HEK293 (cell line): ENCODE results near the gene MCM5.

Experiments used
- CTCF ChIA-PET: fragments of 350-600 bp; formaldehyde crosslinking; extraction: SDS; loops from one replicate; lab custom pipeline; 2021; ENCODE audit warnings: antibody characterized with exemption; lab: Yijun Ruan, JAX
- POLR2A ChIA-PET: fragments of 300-600 bp; formaldehyde crosslinking; extraction: SDS; loops from one replicate; lab custom pipeline; 2020; ENCODE audit warnings: antibody characterized with exemption, inconsistent platforms; lab: Yijun Ruan, JAX
- H3K27ac ChIP-seq: fragments of 200-500 bp; sonication (Bioruptor generic); 2 replicates; pipeline ENCODE4 v1.5.1; 2014; ENCODE audit warnings: low read depth, low read length, control low read depth, inconsistent platforms; ENCODE audit errors: extremely low read depth
- H3K36me3 ChIP-seq, 2 experiments: fragments of 200-500 bp in 1 of 2; sonication (Bioruptor generic) in 1 of 2; 1 replicate in 1 of 2; 2 replicates in 1 of 2; pipeline ENCODE4 v1.5.1; 2014 to 2017; ENCODE audit warnings: inconsistent platforms in 2 of 2, low read length in 2 of 2; ENCODE audit not compliant: control insufficient read depth in 2 of 2, insufficient read depth in 1 of 2
- H3K4me1 ChIP-seq: fragments of 200-500 bp; sonication (Bioruptor generic); 2 replicates; pipeline ENCODE4 v1.5.1; 2014; ENCODE audit warnings: mild to moderate bottlenecking, low read length, inconsistent platforms; ENCODE audit not compliant: control insufficient read depth, insufficient read depth
- H3K4me3 ChIP-seq: 2 replicates; pipeline ENCODE4 v1.5.1; 2011; ENCODE audit warnings: low read depth, mild to moderate bottlenecking, control low read depth, low read length, moderate library complexity
- H3K9me3 ChIP-seq: fragments of 200-500 bp; sonication (Bioruptor generic); 2 replicates; pipeline ENCODE4 v1.5.1; 2014; ENCODE audit warnings: low read depth, low read length, inconsistent platforms; ENCODE audit not compliant: control insufficient read depth, insufficient read depth
- CTCF ChIP-seq: fragments of 450-650 bp; formaldehyde crosslinking; IDR thresholded peaks from 2 replicates; pipeline ENCODE4 v1.5.1; 2016; ENCODE audit warnings: missing biosample characterization, missing genetic modification characterization
- GLI4 ChIP-seq: fragments of 450-650 bp; formaldehyde crosslinking; IDR thresholded peaks from 2 replicates; pipeline ENCODE4 v1.5.1; 2016; ENCODE audit warnings: missing biosample characterization, missing genetic modification characterization
- HIC1 ChIP-seq: fragments of 450-650 bp; formaldehyde crosslinking; IDR thresholded peaks from 2 replicates; pipeline ENCODE4 v1.5.1; 2016; ENCODE audit warnings: missing biosample characterization, missing genetic modification characterization
- PRDM4 ChIP-seq: fragments of 450-650 bp; formaldehyde crosslinking; IDR thresholded peaks from 2 replicates; pipeline ENCODE4 v1.5.1; 2017; ENCODE audit warnings: missing biosample characterization, missing genetic modification characterization
- ZNF112 ChIP-seq: fragments of 450-650 bp; formaldehyde crosslinking; IDR thresholded peaks from 2 replicates; pipeline ENCODE4 v1.5.0; 2017; ENCODE audit warnings: missing biosample characterization, missing genetic modification characterization
- ZNF114 ChIP-seq: fragments of 450-650 bp; formaldehyde crosslinking; IDR thresholded peaks from 2 replicates; pipeline ENCODE4 v1.5.0; 2017; ENCODE audit warnings: missing biosample characterization, missing genetic modification characterization
- ZNF24 ChIP-seq: fragments of 450-650 bp; formaldehyde crosslinking; IDR thresholded peaks from 2 replicates; pipeline ENCODE4 v1.5.1; 2016; ENCODE audit warnings: missing biosample characterization, missing genetic modification characterization
- ZNF311 ChIP-seq: fragments of 450-650 bp; formaldehyde crosslinking; IDR thresholded peaks from 2 replicates; pipeline ENCODE4 v1.5.1; 2017; ENCODE audit warnings: missing biosample characterization, missing genetic modification characterization, borderline replicate concordance
- ZNF324 ChIP-seq: fragments of 450-650 bp; formaldehyde crosslinking; IDR thresholded peaks from 2 replicates; pipeline ENCODE4 v1.5.1; 2016; ENCODE audit warnings: missing biosample characterization, missing genetic modification characterization
- ZNF416 ChIP-seq: fragments of 450-650 bp; formaldehyde crosslinking; IDR thresholded peaks from 2 replicates; pipeline ENCODE4 v1.5.1; 2016; ENCODE audit warnings: missing biosample characterization, missing genetic modification characterization
- ZNF518A ChIP-seq: fragments of 450-650 bp; formaldehyde crosslinking; conservative IDR thresholded peaks from 2 replicates; pipeline ENCODE4 v1.5.1; 2016; ENCODE audit warnings: low read depth, missing biosample characterization, missing genetic modification characterization
- ZNF549 ChIP-seq: fragments of 450-650 bp; IDR thresholded peaks from 2 replicates; pipeline ENCODE4 v1.5.1; 2018; ENCODE audit warnings: missing biosample characterization, missing genetic modification characterization, mild to moderate bottlenecking, inconsistent platforms, moderate library complexity
- ZNF645 ChIP-seq: fragments of 450-650 bp; formaldehyde crosslinking; IDR thresholded peaks from 2 replicates; pipeline ENCODE4; 2016; ENCODE audit warnings: missing biosample characterization, missing genetic modification characterization
- ZNF670 ChIP-seq: fragments of 450-650 bp; formaldehyde crosslinking; IDR thresholded peaks from 2 replicates; pipeline ENCODE4 v1.5.1; 2016; ENCODE audit warnings: missing biosample characterization, missing genetic modification characterization, low read depth
- ZNF747 ChIP-seq: fragments of 450-650 bp; formaldehyde crosslinking; IDR thresholded peaks from 2 replicates; pipeline ENCODE4 v1.5.1; 2016; ENCODE audit warnings: missing biosample characterization, missing genetic modification characterization
- ZSCAN30 ChIP-seq: fragments of 450-650 bp; IDR thresholded peaks from 2 replicates; pipeline ENCODE4 v1.5.1; 2018; ENCODE audit warnings: missing biosample characterization, mild to moderate bottlenecking, missing genetic modification characterization, moderate library complexity
- ZSCAN5A ChIP-seq: fragments of 450-650 bp; formaldehyde crosslinking; IDR thresholded peaks from 2 replicates; pipeline ENCODE4 v1.5.1; 2016; ENCODE audit warnings: missing biosample characterization, missing genetic modification characterization

MCM5 gene

GRCh38 chr22:35421121-35421520 lies 21.2 kb downstream of the MCM5 start:
- Histone ChIP-seq H3K4me3 (no peak overlapping the region), H3K9me3 (no peaks in the 10 kb centered on the region), H3K4me1 (no peaks in the 10 kb centered on the region), H3K36me3 (peaks cover 46 to 97% of the 10 kb centered on the region in 2 experiments), H3K27ac (no peak overlapping the region)
- ChIA-PET POLR2A (interaction anchor here (0.6 to 1.8 kb wide), 4 partner anchors 9 to 70 kb away, joined by 3 to 8 read pairs (median 4); partner anchors contain the start of gene HMOX1), CTCF (interaction anchor here (0.6 to 1.5 kb wide), 5 partner anchors 9 to 162 kb away, joined by 3 to 5 read pairs (median 3); no protein-coding TSS in a partner anchor)
- TF ChIP-seq GLI4 (tag by site-specific recombination) (no peak), ZNF112 (no peak), CTCF (0 out of 2 replicates have a peak, but pooled peaks have one; percentile 24), ZNF114 (tag by site-specific recombination) (no peak)

GRCh38 chr22:35422145-35422544 lies 22.2 kb downstream of the MCM5 start:
- Histone ChIP-seq H3K27ac (no peak overlapping the region), H3K9me3 (no peaks in the 10 kb centered on the region), H3K4me1 (no peaks in the 10 kb centered on the region), H3K36me3 (peaks cover 37 to 97% of the 10 kb centered on the region in 2 experiments), H3K4me3 (no peak overlapping the region)
- no peak for TF ChIP-seq ZNF311 (tag by site-specific recombination)
- TF ChIP-seq ZSCAN30 (tag by site-specific recombination) = no peak
- TF ChIP-seq ZNF670 (tag by site-specific recombination) = no peak
- no peak for TF ChIP-seq ZNF645
- TF ChIP-seq HIC1 (tag by site-specific recombination) = no peak
- TF ChIP-seq ZNF24 (tag by site-specific recombination) = no peak
- TF ChIP-seq ZNF518A = no peak
- TF ChIP-seq ZNF324 = no peak
- TF ChIP-seq ZNF549 (tag by site-specific recombination) = no peak
- no peak for TF ChIP-seq PRDM4 (tag by site-specific recombination)
- TF ChIP-seq ZNF747 (tag by site-specific recombination) = no peak
- no peak for TF ChIP-seq ZSCAN5A
- no peak for TF ChIP-seq ZNF416 (tag by site-specific recombination)
- POLR2A ChIA-PET = no interaction called here
- CTCF ChIA-PET = no interaction called here
